H1 (cell line): ENCODE data around the gene ANKS1B. TPM values are rescaled to one million over a fixed set of nuclear protein-coding genes. Genes with fewer than 3 reads are reported as not detected.

ENCODE experiments used
- CTCF ChIA-PET: fragments of 300-600 bp; sonication (Branson Sonifier 250); formaldehyde crosslinking; loops from one replicate; lab custom pipeline; 2021; ENCODE audit not compliant: partially characterized antibody; lab: Charles Lee
- POLR2A ChIA-PET: fragments of 300-600 bp; sonication (Branson Sonifier 250); formaldehyde crosslinking; loops from one replicate; lab custom pipeline; 2021; ENCODE audit warnings: inconsistent platforms; ENCODE audit not compliant: partially characterized antibody; lab: Charles Lee
- DNase-seq, 2 experiments: peaks; one replicate each; pipeline versions ENCODE4 v3.0.0 to v3.0.0-alpha.2; 2010 to 2022; ENCODE audit warnings: low spot score in 2 of 2, low read depth in 1 of 2, mixed read lengths in 1 of 2
- FAIRE-seq: peaks from 2 replicates; lab custom pipeline; 2011; peaks lifted over from hg19 to GRCh38; lab: Jason Lieb, UNC
- H2AFZ ChIP-seq: 2 replicates; pipeline ENCODE4 v1.8.1; 2012; ENCODE audit warnings: low read length, inconsistent platforms
- H2AK5ac ChIP-seq: 2 replicates; pipeline ENCODE4 v1.6.1; 2013; ENCODE audit warnings: low read depth, low read length
- H2BK120ac ChIP-seq: replicated peaks from 2 replicates; pipeline ENCODE3; 2013; ENCODE audit warnings: low read depth, low read length, inconsistent platforms
- H2BK12ac ChIP-seq: 2 replicates; pipeline ENCODE4 v1.6.1; 2013; ENCODE audit warnings: low read depth, low read length
- H2BK15ac ChIP-seq: 2 replicates; pipeline ENCODE4 v1.6.1; 2013; ENCODE audit warnings: low read length
- H2BK20ac ChIP-seq: 2 replicates; pipeline ENCODE4 v1.6.1; 2013; ENCODE audit warnings: low read length
- H2BK5ac ChIP-seq: 2 replicates; pipeline ENCODE4 v1.6.1; 2013; ENCODE audit warnings: low read depth, low read length
- H3K14ac ChIP-seq: 2 replicates; pipeline ENCODE4 v1.6.1; 2013; ENCODE audit warnings: inconsistent platforms; ENCODE audit not compliant: insufficient read length
- H3K18ac ChIP-seq: 2 replicates; pipeline ENCODE4 v1.6.1; 2013; ENCODE audit warnings: low read length; ENCODE audit errors: extremely low read depth
- H3K23ac ChIP-seq: 2 replicates; pipeline ENCODE4 v1.6.1; 2013; ENCODE audit warnings: inconsistent platforms; ENCODE audit not compliant: insufficient read length
- H3K23me2 ChIP-seq: 2 replicates; pipeline ENCODE4 v1.6.1; 2013; ENCODE audit warnings: low read depth, low read length
- H3K27ac ChIP-seq: 2 replicates; pipeline ENCODE4 v1.6.1; 2011; ENCODE audit warnings: low read depth, low read length, inconsistent platforms
- H3K27me3 ChIP-seq, 4 experiments: replicated peaks in 1 of 4; 1 replicate in 1 of 4; 2 replicates in 3 of 4; pipeline versions ENCODE4 v1.6.1 to v1.8.1; 2011 to 2013; ENCODE audit warnings: low read length in 3 of 4, mild to moderate bottlenecking in 3 of 4, inconsistent platforms in 2 of 4, mixed read lengths in 2 of 4, moderate library complexity in 1 of 4; ENCODE audit not compliant: control insufficient read depth in 3 of 4, insufficient read depth in 3 of 4; ENCODE audit errors: extremely low read depth in 1 of 4
- H3K36me3 ChIP-seq, 4 experiments: 2 replicates each; pipeline versions ENCODE4 v1.6.1 to v1.8.1; 2011 to 2013; ENCODE audit warnings: mild to moderate bottlenecking in 4 of 4, low read length in 3 of 4, moderate library complexity in 2 of 4, control low read depth in 1 of 4, inconsistent platforms in 1 of 4; ENCODE audit not compliant: insufficient read depth in 4 of 4, control insufficient read depth in 2 of 4
- H3K4ac ChIP-seq: replicated peaks from 2 replicates; pipeline ENCODE3; 2013; ENCODE audit warnings: low read length, low read depth, mixed read lengths, inconsistent platforms; ENCODE audit not compliant: insufficient read length
- H3K4me1 ChIP-seq, 4 experiments: replicated peaks in 1 of 4; 1 replicate in 1 of 4; 2 replicates in 3 of 4; pipeline versions ENCODE4 v1.6.1 to v1.8.1; 2011 to 2013; ENCODE audit warnings: low read length in 3 of 4, inconsistent platforms in 2 of 4, mixed read lengths in 1 of 4; ENCODE audit not compliant: insufficient read depth in 4 of 4, control insufficient read depth in 3 of 4
- H3K4me2 ChIP-seq, 2 experiments: 2 replicates each; pipeline versions ENCODE4 v1.6.1 to v1.8.1; 2011 to 2013; ENCODE audit warnings: low read depth in 2 of 2, low read length in 2 of 2, control low read depth in 1 of 2, inconsistent platforms in 1 of 2, mild to moderate bottlenecking in 1 of 2; ENCODE audit not compliant: insufficient read depth in 1 of 2
- H3K4me3 ChIP-seq, 4 experiments: fragments of 200-600, 300-600 bp in 1 of 4; sonication (generic), shearing (Covaris generic), sonication (Bioruptor Twin) in 1 of 4; 2 replicates each; pipeline versions ENCODE4 v1.5.1 to v1.8.1; 2011 to 2016; ENCODE audit warnings: low read length in 4 of 4, low read depth in 3 of 4, control low read depth in 2 of 4, inconsistent platforms in 2 of 4, mild to moderate bottlenecking in 2 of 4, mixed read lengths in 1 of 4, moderate library complexity in 1 of 4; ENCODE audit not compliant: insufficient read depth in 2 of 4; ENCODE audit errors: extremely low read depth in 1 of 4
- H3K56ac ChIP-seq: replicated peaks from 2 replicates; pipeline ENCODE3; 2013; ENCODE audit warnings: low read depth, mild to moderate bottlenecking, mixed read lengths, low read length, inconsistent platforms; ENCODE audit not compliant: insufficient read length
- H3K79me1 ChIP-seq: 2 replicates; pipeline ENCODE4 v1.6.1; 2013; ENCODE audit warnings: low read depth, low read length, control low read depth
- H3K79me2 ChIP-seq, 2 experiments: 2 replicates each; pipeline versions ENCODE4 v1.6.1 to v1.8.1; 2012 to 2013; ENCODE audit warnings: low read length in 2 of 2, mild to moderate bottlenecking in 2 of 2, inconsistent platforms in 1 of 2; ENCODE audit not compliant: insufficient read depth in 2 of 2, control insufficient read depth in 1 of 2
- H3K9ac ChIP-seq, 4 experiments: replicated peaks in 1 of 4; 1 replicate in 1 of 4; 2 replicates in 3 of 4; pipeline versions ENCODE4 v1.6.1 to v1.8.1; 2011 to 2013; ENCODE audit warnings: low read depth in 3 of 4, low read length in 3 of 4, control low read depth in 2 of 4, mild to moderate bottlenecking in 2 of 4, moderate library complexity in 2 of 4, inconsistent platforms in 1 of 4; ENCODE audit errors: extremely low read depth in 1 of 4
- H3K9me3 ChIP-seq, 2 experiments: 2 replicates each; pipeline versions ENCODE4 v1.6.1 to v1.8.1; 2012 to 2013; ENCODE audit warnings: mild to moderate bottlenecking in 2 of 2, moderate library complexity in 2 of 2, control low read depth in 1 of 2, inconsistent platforms in 1 of 2, low read depth in 1 of 2, low read length in 1 of 2, mixed read lengths in 1 of 2; ENCODE audit not compliant: insufficient read depth in 2 of 2
- H4K20me1 ChIP-seq, 2 experiments: replicated peaks in 1 of 2; 2 replicates each; pipeline versions ENCODE3 to v1.8.1; 2011 to 2013; ENCODE audit warnings: inconsistent platforms in 2 of 2, low read length in 2 of 2, mild to moderate bottlenecking in 1 of 2; ENCODE audit not compliant: insufficient read depth in 2 of 2, control insufficient read depth in 1 of 2
- H4K5ac ChIP-seq: 2 replicates; pipeline ENCODE4 v1.6.1; 2013; ENCODE audit warnings: low read length, low read depth, mixed read lengths, inconsistent platforms; ENCODE audit not compliant: insufficient read length
- H4K8ac ChIP-seq: 2 replicates; pipeline ENCODE4 v1.8.0; 2013; ENCODE audit warnings: mild to moderate bottlenecking, moderate library complexity, low read length, inconsistent platforms; ENCODE audit not compliant: insufficient read depth; ENCODE audit errors: extremely low read depth
- H4K91ac ChIP-seq: replicated peaks from 2 replicates; pipeline ENCODE3; 2013; ENCODE audit warnings: low read length, mixed read lengths, inconsistent platforms; ENCODE audit not compliant: insufficient read length
- BCL11A ChIP-seq, 2 experiments: IDR thresholded peaks; one replicate each; pipeline ENCODE4 v1.6.1; 2011; ENCODE audit warnings: low read depth in 2 of 2, low read length in 2 of 2, mild to moderate bottlenecking in 2 of 2
- CBX5 ChIP-seq: fragments of 300-800, 300-1000 bp; sonication (generic); IDR thresholded peaks from 2 replicates; pipeline ENCODE4 v1.7.1; 2016; ENCODE audit warnings: antibody characterized with exemption, low read length, low read depth
- CTBP2 ChIP-seq: IDR thresholded peaks from 2 replicates; pipeline ENCODE4 v1.7.0; 2011; ENCODE audit warnings: borderline replicate concordance, mild to moderate bottlenecking, moderate library complexity, mixed read lengths, low read length; ENCODE audit not compliant: insufficient read depth, insufficient read length
- POLR2AphosphoS5 ChIP-seq: IDR thresholded peaks from 2 replicates; pipeline ENCODE4 v1.6.1; 2011; ENCODE audit warnings: low read depth, low read length
- SP4 ChIP-seq: IDR thresholded peaks from 2 replicates; pipeline ENCODE4 v1.6.1; 2012; ENCODE audit warnings: low read length, inconsistent platforms
- TAF1 ChIP-seq: IDR thresholded peaks from 2 replicates; pipeline ENCODE4 v1.6.1; 2011; ENCODE audit warnings: mild to moderate bottlenecking, low read depth, low read length
- WGBS, 2 experiments: shearing (Covaris generic) in 1 of 2; methylation state at CpG; one replicate each; pipeline versions ENCODE4 v1.1.6 to v1.1.7; 2013 to 2015; ENCODE audit warnings: low lambda C conversion rate in 2 of 2, mixed read lengths in 2 of 2, inconsistent platforms in 1 of 2, low coverage in 1 of 2, missing lambda C conversion rate in 1 of 2; ENCODE audit not compliant: insufficient replicate concordance in 2 of 2, insufficient coverage in 1 of 2, insufficient read length in 1 of 2; ENCODE audit errors: extremely low coverage in 1 of 2, missing lambda C conversion rate in 1 of 2; 5-methylcytosine and 5-hydroxymethylcytosine counted together
- polyA plus RNA-seq, 7 experiments: library from polyadenylated mRNA; depleted of rRNA in 3 of 7; stranded (reverse) in 5 of 7; unstranded in 2 of 7; fragments of >200 nt in 5 of 7; fragments of 200-250 nt in 2 of 7; gene quantifications; 1 replicate in 5 of 7; 2 replicates in 1 of 7; 4 replicates in 1 of 7; pipeline versions ENCODE4 v1.2.1 to v1.2.3, GENCODE V29; 2011 to 2013; ENCODE audit warnings: missing spikeins in 2 of 7, mixed read lengths in 2 of 7
- total RNA-seq: library from RNA; stranded (reverse); fragmentation: NEBNext Ultra II Directional; extraction: Animal tissue kit (Norgen Biotek cat#: 25700); gene quantifications from 2 replicates; pipeline ENCODE4 v1.2.1, GENCODE V29; 2021

Gene ANKS1B
- total and polyA plus RNA-seq, 2 of the 8 experiments (the other 6 are each of a cell fraction or from before 2014, with no cell fraction given) = 2.7 to 6.1 TPM

DNA sequence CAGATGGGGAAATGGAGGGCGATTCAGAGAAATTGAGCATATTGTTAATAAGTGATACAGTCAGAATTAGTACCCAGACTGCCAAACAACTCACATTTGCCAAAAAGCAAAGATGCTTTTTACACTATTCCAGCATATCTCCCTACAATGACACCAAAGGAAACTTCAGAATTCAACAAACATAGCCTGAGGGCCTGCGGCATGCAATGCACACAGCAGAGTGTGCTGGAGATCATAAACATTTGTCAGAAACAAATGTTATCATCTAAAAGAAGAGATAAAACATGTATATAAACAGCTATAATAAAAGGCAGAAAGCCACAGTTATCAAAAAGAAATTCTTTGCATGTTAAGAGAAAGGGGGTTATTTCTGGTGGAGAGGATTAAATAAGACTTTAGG, 357.3 kb downstream of the ANKS1B start:
- no peak overlapping the region for H3K56ac ChIP-seq
- TF ChIP-seq BCL11A (IDR thresholded peaks at IDR 0.05; ENCODE audit: low read depth in 2 of 2, low read length in 2 of 2) = no peak
- TF ChIP-seq TAF1 = no peak
- TF ChIP-seq SP4 = no peak
- TF ChIP-seq POLR2AphosphoS5 = no peak
- no peak for TF ChIP-seq CBX5
- no peak for TF ChIP-seq CTBP2
- no peaks in the 10 kb centered on the region for H3K23me2 ChIP-seq
- H2BK120ac ChIP-seq = no peak overlapping the region
- ChIA-PET POLR2A (no interaction called here), CTCF (no interaction called here)
- no peak overlapping the region for H2BK5ac ChIP-seq
- no peak overlapping the region for H3K4me3 ChIP-seq
- no peak overlapping the region for H3K9ac ChIP-seq
- no peaks in the 10 kb centered on the region for H3K4me1 ChIP-seq
- no peak overlapping the region for H2AK5ac ChIP-seq
- H3K79me2 ChIP-seq = no peaks in the 10 kb centered on the region
- no peak overlapping the region for H3K18ac ChIP-seq
- H2BK12ac ChIP-seq = no peak overlapping the region
- H3K27me3 ChIP-seq = no peaks in the 10 kb centered on the region
- no peak overlapping the region for H2BK20ac ChIP-seq
- no peak for DNase-seq
- no peak overlapping the region for H3K14ac ChIP-seq
- H4K91ac ChIP-seq = no peak overlapping the region
- FAIRE-seq = no peak
- no peak overlapping the region for H4K8ac ChIP-seq
- H3K23ac ChIP-seq = no peak overlapping the region
- H4K20me1 ChIP-seq = no peaks in the 10 kb centered on the region
- no peak overlapping the region for H2AFZ ChIP-seq
- H4K5ac ChIP-seq = no peak overlapping the region
- no peak overlapping the region for H2BK15ac ChIP-seq
- no peak overlapping the region for H3K4ac ChIP-seq
- 93% methylated on average over 2 of the region's 2 CpGs; no CpG with 5 or more reads in 1 of the 2 experiments for WGBS, 2 experiments
- no peaks in the 10 kb centered on the region for H3K79me1 ChIP-seq
- no peak overlapping the region for H3K4me2 ChIP-seq
- no peak overlapping the region for H3K27ac ChIP-seq
- H3K9me3 ChIP-seq = no peaks in the 10 kb centered on the region
- no peaks in the 10 kb centered on the region for H3K36me3 ChIP-seq
